ENCODE data around the gene SIGLEC10.

Gene SIGLEC10

DNA sequence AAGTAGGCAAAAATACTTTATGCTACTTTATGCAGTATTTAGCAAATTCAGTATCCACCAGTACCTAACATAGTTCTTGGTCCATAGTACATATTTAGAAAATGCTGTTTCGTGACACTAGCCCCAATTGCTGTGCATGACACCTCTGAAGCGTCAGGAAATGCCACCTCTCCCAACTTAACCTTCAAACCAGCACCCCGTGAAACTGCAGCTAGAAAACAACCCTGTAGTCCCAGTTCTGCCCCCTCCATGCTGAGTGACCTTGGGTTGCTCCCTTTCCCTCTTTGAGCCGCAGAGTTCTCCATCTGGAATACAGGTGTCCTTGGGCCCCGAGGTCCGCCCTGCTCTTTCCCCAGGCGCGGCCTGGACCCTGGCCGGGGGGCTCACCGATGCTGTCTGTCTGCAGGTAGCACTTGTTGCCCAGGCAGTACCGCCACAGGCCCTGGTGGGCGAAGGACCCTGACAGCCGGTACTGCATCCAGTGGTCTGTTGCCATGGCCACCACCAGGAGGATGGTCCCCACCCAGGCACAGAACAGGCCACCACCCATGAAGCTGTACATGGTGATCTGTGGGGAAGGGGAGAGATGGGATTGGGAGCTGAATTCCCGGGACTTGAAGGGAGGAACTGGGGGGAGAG lies 30.4 kb downstream of the SIGLEC10 start:
- H3F3A ChIP-seq (ENCODE audit: insufficient read depth, low read length), result no peaks in the 10 kb centered on the region
- H3K27ac ChIP-seq (ENCODE audit: low read depth, low read length, poor library complexity, severe bottlenecking), result no peak overlapping the region
- H4K20me1 ChIP-seq (ENCODE audit: insufficient read depth, low read length), result no peaks in the 10 kb centered on the region
- H3K4me1 ChIP-seq (ENCODE audit: insufficient read depth, low read length, severe bottlenecking), result peaks cover 20% of the 10 kb centered on the region
- TF ChIP-seq EZH2 (IDR thresholded peaks at IDR 0.05; ENCODE audit: borderline replicate concordance, low read length), result no peak
- TF ChIP-seq, protein P1, sequence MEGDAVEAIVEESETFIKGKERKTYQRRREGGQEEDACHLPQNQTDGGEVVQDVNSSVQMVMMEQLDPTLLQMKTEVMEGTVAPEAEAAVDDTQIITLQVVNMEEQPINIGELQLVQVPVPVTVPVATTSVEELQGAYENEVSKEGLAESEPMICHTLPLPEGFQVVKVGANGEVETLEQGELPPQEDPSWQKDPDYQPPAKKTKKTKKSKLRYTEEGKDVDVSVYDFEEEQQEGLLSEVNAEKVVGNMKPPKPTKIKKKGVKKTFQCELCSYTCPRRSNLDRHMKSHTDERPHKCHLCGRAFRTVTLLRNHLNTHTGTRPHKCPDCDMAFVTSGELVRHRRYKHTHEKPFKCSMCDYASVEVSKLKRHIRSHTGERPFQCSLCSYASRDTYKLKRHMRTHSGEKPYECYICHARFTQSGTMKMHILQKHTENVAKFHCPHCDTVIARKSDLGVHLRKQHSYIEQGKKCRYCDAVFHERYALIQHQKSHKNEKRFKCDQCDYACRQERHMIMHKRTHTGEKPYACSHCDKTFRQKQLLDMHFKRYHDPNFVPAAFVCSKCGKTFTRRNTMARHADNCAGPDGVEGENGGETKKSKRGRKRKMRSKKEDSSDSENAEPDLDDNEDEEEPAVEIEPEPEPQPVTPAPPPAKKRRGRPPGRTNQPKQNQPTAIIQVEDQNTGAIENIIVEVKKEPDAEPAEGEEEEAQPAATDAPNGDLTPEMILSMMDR (IDR thresholded peaks at IDR 0.05; ENCODE audit: low read length), result no peak
- H3K79me2 ChIP-seq (ENCODE audit: insufficient read depth, low read length), result no peaks in the 10 kb centered on the region
- H3K36me3 ChIP-seq (ENCODE audit: insufficient read depth, low read length), result no peaks in the 10 kb centered on the region
- no peak overlapping the region for H3K9ac ChIP-seq (ENCODE audit: low read length)
- no peaks in the 10 kb centered on the region for H3K9me2 ChIP-seq (ENCODE audit: low read depth, low read length)
- no peak overlapping the region for H3K4me3 ChIP-seq (ENCODE audit: low read depth, low read length, poor library complexity, severe bottlenecking)
- no peak overlapping the region for H2AFZ ChIP-seq (ENCODE audit: low read length)
- H3K9me3 ChIP-seq (ENCODE audit: low read length), result no peaks in the 10 kb centered on the region
- H3K27me3 ChIP-seq (ENCODE audit: insufficient read depth, low read length), result peaks cover 6% of the 10 kb centered on the region; the same call in 1 of the 2 replicates
- no peak overlapping the region for H3K4me2 ChIP-seq (ENCODE audit: low read length)

GRCh38 chr19:51382004-51382403 lies 35.4 kb downstream of the SIGLEC10 start:
- no peaks in the 10 kb centered on the region for H3K9me3 ChIP-seq (ENCODE audit: low read length)
- H3K27ac ChIP-seq (ENCODE audit: low read depth, low read length, poor library complexity, severe bottlenecking), result no peak overlapping the region
- H3K36me3 ChIP-seq (ENCODE audit: insufficient read depth, low read length), result no peaks in the 10 kb centered on the region; the same call in 1 of the 2 replicates
- H3K9me2 ChIP-seq (ENCODE audit: low read depth, low read length), result no peaks in the 10 kb centered on the region
- H3K4me3 ChIP-seq (ENCODE audit: low read depth, low read length, poor library complexity, severe bottlenecking), result no peak overlapping the region
- TF ChIP-seq, protein P1 (IDR thresholded peaks at IDR 0.05; ENCODE audit: low read length), result no peak
- no peak for TF ChIP-seq EZH2 (IDR thresholded peaks at IDR 0.05; ENCODE audit: borderline replicate concordance, low read length)
- no peaks in the 10 kb centered on the region for H3F3A ChIP-seq (ENCODE audit: insufficient read depth, low read length)
- H3K27me3 ChIP-seq (ENCODE audit: insufficient read depth, low read length), result peaks cover 12% of the 10 kb centered on the region; the same call in 1 of the 2 replicates
- no peaks in the 10 kb centered on the region for H3K79me2 ChIP-seq (ENCODE audit: insufficient read depth, low read length)
- H3K4me2 ChIP-seq (ENCODE audit: low read length), result no peak overlapping the region
- no peak overlapping the region for H2AFZ ChIP-seq (ENCODE audit: low read length)
- H3K9ac ChIP-seq (ENCODE audit: low read length), result no peak overlapping the region
- no peaks in the 10 kb centered on the region for H4K20me1 ChIP-seq (ENCODE audit: insufficient read depth, low read length)
- no peaks in the 10 kb centered on the region for H3K4me1 ChIP-seq (ENCODE audit: insufficient read depth, low read length, severe bottlenecking)

GRCh38 chr19:51380379-51380778 lies 37.1 kb downstream of the SIGLEC10 start:
- no peak for TF ChIP-seq EZH2 (IDR thresholded peaks at IDR 0.05; ENCODE audit: borderline replicate concordance, low read length)
- TF ChIP-seq, protein P1 (IDR thresholded peaks at IDR 0.05; ENCODE audit: low read length), result no peak
- Histone ChIP-seq H3K4me1 (ENCODE audit: insufficient read depth, low read length, severe bottlenecking) (no peaks in the 10 kb centered on the region), H3K27ac (ENCODE audit: low read depth, low read length, poor library complexity, severe bottlenecking) (no peak overlapping the region), H3K79me2 (ENCODE audit: insufficient read depth, low read length) (no peaks in the 10 kb centered on the region), H3K9me3 (ENCODE audit: low read length) (no peaks in the 10 kb centered on the region), H3F3A (ENCODE audit: insufficient read depth, low read length) (no peaks in the 10 kb centered on the region), H3K9ac (ENCODE audit: low read length) (no peak overlapping the region), H2AFZ (ENCODE audit: low read length) (no peak overlapping the region), H3K27me3 (ENCODE audit: insufficient read depth, low read length) (peaks cover 12% of the 10 kb centered on the region; the same call in 1 of the 2 replicates), H3K9me2 (ENCODE audit: low read depth, low read length) (no peaks in the 10 kb centered on the region), H4K20me1 (ENCODE audit: insufficient read depth, low read length) (no peaks in the 10 kb centered on the region), H3K4me3 (ENCODE audit: low read depth, low read length, poor library complexity, severe bottlenecking) (no peak overlapping the region), H3K4me2 (ENCODE audit: low read length) (no peak overlapping the region), H3K36me3 (ENCODE audit: insufficient read depth, low read length) (no peaks in the 10 kb centered on the region; the same call in 1 of the 2 replicates)
